Spleen (tissue), 7 donors: ENCODE measurements around the gene TENM4.

Source experiments
- CTCF ChIP-seq, 11 experiments: fragments of 200-600 bp in 7 of 11; fragments of 450-650 bp in 4 of 11; sonication (generic) in 4 of 11; IDR thresholded peaks in 8 of 11; conservative IDR thresholded peaks in 3 of 11; 1 replicate in 7 of 11; 2 replicates in 4 of 11; pipeline versions ENCODE4 v1.4.0 to v1.8.0; 2016 to 2021; ENCODE audit warnings: antibody characterized with exemption in 11 of 11, inconsistent platforms in 4 of 11, mild to moderate bottlenecking in 1 of 11
- POLR2A ChIP-seq, 3 donors: fragments of 450-650 bp; IDR thresholded peaks; one replicate each; pipeline ENCODE4 v1.5.1; 2017; ENCODE audit warnings: antibody characterized with exemption in 3 of 3, mild to moderate bottlenecking in 1 of 3
- donor health status: DM: no; HTN: no; CAD: no; lungs with moderate emphysema.
- donor health status: DM: no; HTN: no; CAD: no.
- donor health status: DM: no; HTN: no; CAD: no.

GRCh38 chr11:79470161-79470560 is 29.3 kb upstream of the TENM4 start:
- TF ChIP-seq CTCF (IDR thresholded peaks at IDR 0.05 in 8 of 11, conservative IDR thresholded peaks at IDR 0.05 in 3 of 11) (no peak), POLR2A (IDR thresholded peaks at IDR 0.05) (no peak)
